ENCODE measurements around the gene CACNA1B.

The CACNA1B gene

DNA sequence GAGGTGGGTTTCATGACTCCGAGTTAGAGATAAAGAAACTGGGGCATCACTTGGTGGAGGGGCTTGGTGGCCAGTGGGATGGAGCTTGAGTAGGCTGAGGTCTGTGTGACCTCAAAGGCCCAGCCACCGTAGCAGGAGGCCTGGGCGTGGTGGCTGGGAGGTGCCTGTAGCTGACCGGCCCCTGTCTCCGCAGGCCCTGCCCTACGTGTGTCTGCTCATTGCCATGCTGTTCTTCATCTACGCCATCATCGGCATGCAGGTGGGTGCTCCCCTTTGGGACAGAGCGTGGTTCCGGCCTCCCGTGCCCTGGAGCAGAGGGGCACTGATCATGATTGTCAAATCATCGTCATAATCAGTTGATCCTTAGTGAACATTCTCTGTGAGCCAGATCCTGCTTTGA is 196.2 kb downstream of the CACNA1B start:
- in situ Hi-C loops (cut with MboI; ENCODE audit: low sequenced_read_pairs, unreplicated experiment): no loop called here
- no peak for TF ChIP-seq CTCF (IDR thresholded peaks at IDR 0.05; ENCODE audit: borderline replicate concordance, control extremely low read depth, extremely low read depth, insufficient read depth, missing control alignments)

DNA sequence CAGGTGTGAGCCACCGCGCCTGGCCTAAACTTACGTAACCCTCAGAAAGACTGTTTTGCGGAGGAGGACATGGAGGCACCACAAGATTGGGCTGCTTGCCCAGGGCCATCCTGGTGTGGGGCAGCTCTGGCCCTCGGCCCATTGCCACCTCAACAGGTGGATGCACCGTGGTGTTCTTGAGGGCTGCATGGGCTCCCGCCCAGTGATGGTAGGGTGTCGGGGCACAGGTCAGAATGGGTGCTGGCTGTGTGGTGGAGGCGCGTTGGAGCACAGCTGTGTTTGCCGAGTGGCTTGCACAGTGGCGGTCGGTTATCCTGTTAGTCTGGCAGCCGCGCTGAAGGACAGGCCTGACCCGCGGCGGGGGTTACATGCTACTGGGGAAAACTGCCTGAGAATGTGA is 196.9 kb downstream of the CACNA1B start:
- DNase-seq (ENCODE audit: low spot score): no peak
- in situ Hi-C loops (cut with MboI; ENCODE audit: low sequenced_read_pairs, unreplicated experiment): no loop called here
- TF ChIP-seq CTCF (IDR thresholded peaks at IDR 0.05; ENCODE audit: borderline replicate concordance, control extremely low read depth, extremely low read depth, insufficient read depth, missing control alignments): no peak

More for the DNA sequence above, 196.2 kb downstream of the CACNA1B start:
- no peak for DNase-seq (ENCODE audit: low spot score)

GRCh38 chr9:138075496-138075895 is 197.9 kb downstream of the CACNA1B start:
- no peak for DNase-seq (ENCODE audit: low spot score)
- no peak for TF ChIP-seq CTCF (IDR thresholded peaks at IDR 0.05; ENCODE audit: borderline replicate concordance, control extremely low read depth, extremely low read depth, insufficient read depth, missing control alignments)
- in situ Hi-C loops (cut with MboI; ENCODE audit: low sequenced_read_pairs, unreplicated experiment): no loop called here

DNA sequence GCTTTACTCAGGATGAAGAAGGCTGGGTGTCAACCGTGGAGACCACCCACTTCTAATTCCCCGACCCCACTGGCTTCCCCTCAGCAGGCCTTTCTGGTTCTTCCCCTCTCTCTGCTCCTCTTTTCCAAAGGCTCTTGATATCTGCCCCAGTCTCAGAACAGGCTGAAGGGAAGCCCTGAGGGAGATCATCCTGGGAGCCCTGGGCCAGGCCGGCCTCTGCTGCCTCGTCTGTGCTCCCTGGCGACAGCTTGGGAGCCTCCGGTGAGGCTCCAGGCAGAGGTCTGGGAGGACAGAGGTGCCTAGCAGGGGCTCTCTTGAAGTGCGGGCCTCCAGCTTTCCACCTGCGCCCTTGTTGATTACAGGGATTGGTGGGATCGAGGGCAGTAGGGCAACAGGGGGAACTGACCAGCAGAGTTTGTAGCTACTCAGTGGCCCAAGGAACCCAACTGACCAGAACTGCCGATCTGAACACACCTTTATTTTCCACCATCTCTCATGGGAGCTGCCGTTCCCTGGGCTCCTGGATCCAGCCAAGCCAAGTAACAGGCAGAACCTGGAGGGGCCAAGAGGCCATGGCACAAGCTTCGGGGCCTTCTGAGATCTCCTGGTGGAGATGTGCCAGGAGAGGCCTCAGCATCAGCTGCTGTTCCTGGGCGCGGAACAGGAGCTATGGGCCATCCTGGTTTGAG is 198.5 kb downstream of the CACNA1B start:
- in situ Hi-C loops (cut with MboI; ENCODE audit: low sequenced_read_pairs, unreplicated experiment): no loop called here
- no peak for TF ChIP-seq CTCF (IDR thresholded peaks at IDR 0.05; ENCODE audit: borderline replicate concordance, control extremely low read depth, extremely low read depth, insufficient read depth, missing control alignments)
- no peak for DNase-seq (ENCODE audit: low spot score)

DNA sequence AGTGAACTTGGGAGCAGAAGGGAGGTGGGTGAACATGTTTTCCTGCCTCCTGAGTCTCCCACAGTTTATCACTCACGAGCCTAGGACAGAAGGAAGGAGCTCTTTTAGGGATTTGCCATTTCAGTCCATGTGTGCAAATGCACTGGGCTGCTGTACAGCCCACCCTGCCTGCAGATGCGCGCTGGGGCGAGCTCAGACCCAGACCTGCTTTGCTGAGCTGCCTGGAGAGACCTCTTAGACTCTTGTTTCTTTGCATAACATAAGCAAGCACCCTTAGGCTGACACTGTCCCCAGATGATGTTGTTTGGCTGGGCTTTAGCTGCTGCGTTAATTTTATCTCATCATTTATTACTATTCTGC is 199.0 kb downstream of the CACNA1B start:
- TF ChIP-seq CTCF (IDR thresholded peaks at IDR 0.05; ENCODE audit: borderline replicate concordance, control extremely low read depth, extremely low read depth, insufficient read depth, missing control alignments): no peak
- in situ Hi-C loops (cut with MboI; ENCODE audit: low sequenced_read_pairs, unreplicated experiment): no loop called here
- DNase-seq (ENCODE audit: low spot score): no peak

GRCh38 chr9:138077126-138077525 is 199.5 kb downstream of the CACNA1B start:
- in situ Hi-C loops (cut with MboI; ENCODE audit: low sequenced_read_pairs, unreplicated experiment): no loop called here
- no peak for DNase-seq (ENCODE audit: low spot score)
- TF ChIP-seq CTCF (IDR thresholded peaks at IDR 0.05; ENCODE audit: borderline replicate concordance, control extremely low read depth, extremely low read depth, insufficient read depth, missing control alignments): no peak
